Measurements from ENCODE around the gene FOXO6.

Gene FOXO6

DNA sequence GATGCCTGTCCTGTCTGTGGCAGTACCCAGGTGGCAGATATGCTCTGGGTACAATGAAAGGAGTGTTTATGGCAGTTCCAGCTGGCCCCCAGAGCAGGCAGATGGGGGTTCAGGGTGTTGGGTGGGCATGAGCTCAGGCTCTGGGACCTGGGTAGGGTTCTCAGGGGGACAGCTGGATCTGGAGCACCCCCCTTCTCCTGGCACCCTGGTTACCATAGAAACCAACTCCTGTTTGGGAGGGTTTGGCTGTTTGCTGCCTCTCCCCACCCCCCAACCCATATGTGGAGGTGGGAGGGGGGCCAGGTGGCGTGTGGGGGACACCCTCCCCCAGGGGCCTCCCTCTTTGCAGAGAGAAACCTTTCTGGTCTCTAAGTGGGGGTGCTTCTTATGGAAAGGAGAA lies 7.1 kb downstream of the FOXO6 start:
- no peak for DNase-seq

GRCh38 chr1:41368801-41369200 lies 7.6 kb downstream of the FOXO6 start:
- DNase-seq: no peak

DNA sequence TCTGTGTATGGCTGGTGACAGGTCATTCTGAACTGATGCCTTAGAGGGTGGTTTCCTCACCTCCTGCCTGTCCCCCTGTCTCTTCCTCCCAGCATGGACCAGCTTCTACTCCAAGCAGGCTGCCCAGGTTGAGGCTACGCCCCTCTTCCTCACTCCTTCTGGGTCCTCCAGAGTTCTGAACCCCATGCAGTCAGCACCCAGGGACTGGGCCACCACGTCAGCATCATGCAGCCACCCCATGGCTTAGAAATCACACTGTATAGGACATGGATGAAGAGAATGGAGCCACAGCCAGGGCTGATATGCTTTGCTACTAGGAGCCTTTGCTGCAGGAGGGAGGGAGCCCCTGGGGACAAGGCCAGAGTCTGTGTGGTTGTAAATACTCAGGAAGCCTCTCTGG lies 8.3 kb downstream of the FOXO6 start:
- no peak for DNase-seq

GRCh38 chr1:41370225-41370624 lies 9.0 kb downstream of the FOXO6 start:
- DNase-seq: no peak

GRCh38 chr1:41370756-41371420 lies 9.7 kb downstream of the FOXO6 start:
- no peak for DNase-seq

GRCh38 chr1:41371630-41372599 lies 10.7 kb downstream of the FOXO6 start:
- no peak for DNase-seq

DNA sequence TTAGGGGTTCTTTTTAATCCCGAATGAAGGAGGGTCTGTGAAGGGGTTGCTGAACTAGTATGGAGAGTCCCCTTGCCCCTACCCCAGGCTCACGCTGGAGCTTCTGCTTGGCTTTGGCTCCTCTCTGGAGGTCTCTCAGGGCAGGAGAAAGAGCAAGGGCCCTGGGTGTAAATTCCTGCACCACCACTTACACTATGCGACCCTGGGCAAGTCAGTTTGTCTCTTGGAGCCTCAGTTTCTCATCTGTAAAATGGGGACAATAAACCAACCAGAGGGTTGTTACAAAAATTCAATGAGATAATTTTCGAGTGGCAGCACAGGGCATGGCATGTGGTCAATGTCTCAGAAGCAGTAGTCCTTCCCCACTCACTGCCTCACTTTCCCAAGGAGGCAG lies 11.4 kb downstream of the FOXO6 start:
- no peak for DNase-seq

DNA sequence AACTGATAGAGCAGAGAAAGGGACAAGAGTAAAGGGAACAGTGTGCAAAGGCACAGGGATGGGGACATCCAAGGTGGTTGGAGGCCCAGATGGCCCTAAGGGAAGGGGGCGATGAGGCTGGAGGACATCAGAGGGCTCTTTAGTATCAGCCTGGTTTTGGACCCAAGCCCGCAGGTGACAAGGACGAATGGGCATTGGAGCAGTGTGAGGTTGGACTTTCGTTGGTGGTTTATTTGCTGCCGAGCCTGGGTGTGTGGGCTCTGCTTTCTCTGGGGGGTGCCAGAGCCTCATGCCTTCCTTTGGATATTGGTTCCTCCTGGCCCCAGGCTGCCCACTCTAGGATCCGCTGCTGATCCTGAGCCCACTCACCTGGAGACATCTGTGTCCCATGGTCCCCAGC lies 12.1 kb downstream of the FOXO6 start:
- DNase-seq: no peak

DNA sequence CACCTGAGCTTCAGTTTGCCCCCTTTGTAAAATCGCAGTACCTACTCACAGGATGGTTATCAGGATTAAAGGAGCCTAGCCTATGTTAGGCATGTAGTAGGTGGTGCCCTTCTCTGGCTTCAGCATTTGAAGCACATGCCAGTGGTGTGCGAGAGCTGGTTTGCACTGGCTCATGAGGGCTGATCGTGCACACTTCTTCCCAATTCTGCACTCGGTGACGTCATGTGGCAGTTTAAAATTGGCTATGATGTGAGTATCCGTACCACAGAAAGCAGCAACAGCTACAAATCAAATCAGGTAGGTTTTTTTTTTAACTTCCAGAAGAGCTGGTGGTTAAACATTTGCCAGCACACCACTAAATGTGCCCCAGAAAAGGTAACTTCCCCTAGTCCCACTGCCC lies 13.5 kb downstream of the FOXO6 start:
- DNase-seq: no peak

GRCh38 chr1:41377397-41377796 lies 16.2 kb downstream of the FOXO6 start:
- no peak for DNase-seq

DNA sequence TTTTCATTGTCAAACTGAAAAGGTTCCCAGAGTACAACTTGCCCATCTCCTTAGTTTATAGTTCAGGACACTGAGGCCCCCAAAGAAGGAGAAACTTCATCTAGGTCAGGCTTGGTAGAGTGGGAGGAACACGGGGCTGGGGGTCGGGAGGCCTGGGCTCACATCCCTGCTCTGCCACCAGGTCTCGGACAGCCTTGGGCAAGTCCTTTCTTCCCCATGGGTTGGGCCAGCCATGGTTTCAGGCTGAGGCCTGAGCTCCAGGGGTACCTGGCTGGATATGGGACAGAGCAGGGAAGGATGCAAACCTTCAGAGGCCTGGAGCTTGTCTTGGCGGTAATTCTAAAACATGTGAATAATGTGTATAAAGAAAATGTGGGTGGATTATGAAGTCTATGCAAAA lies 17.0 kb downstream of the FOXO6 start:
- no peak for DNase-seq

- DNase-seq: no peak
These were observed 17.9 kb downstream of the FOXO6 start for GRCh38 chr1:41378999-41379737.

- no peak for DNase-seq
These were observed 18.5 kb downstream of the FOXO6 start for GRCh38 chr1:41379738-41380130.

GRCh38 chr1:41380195-41380594 lies 19.0 kb downstream of the FOXO6 start:
- DNase-seq: no peak

GRCh38 chr1:41380979-41381691 lies 19.9 kb downstream of the FOXO6 start:
- DNase-seq: no peak

DNA sequence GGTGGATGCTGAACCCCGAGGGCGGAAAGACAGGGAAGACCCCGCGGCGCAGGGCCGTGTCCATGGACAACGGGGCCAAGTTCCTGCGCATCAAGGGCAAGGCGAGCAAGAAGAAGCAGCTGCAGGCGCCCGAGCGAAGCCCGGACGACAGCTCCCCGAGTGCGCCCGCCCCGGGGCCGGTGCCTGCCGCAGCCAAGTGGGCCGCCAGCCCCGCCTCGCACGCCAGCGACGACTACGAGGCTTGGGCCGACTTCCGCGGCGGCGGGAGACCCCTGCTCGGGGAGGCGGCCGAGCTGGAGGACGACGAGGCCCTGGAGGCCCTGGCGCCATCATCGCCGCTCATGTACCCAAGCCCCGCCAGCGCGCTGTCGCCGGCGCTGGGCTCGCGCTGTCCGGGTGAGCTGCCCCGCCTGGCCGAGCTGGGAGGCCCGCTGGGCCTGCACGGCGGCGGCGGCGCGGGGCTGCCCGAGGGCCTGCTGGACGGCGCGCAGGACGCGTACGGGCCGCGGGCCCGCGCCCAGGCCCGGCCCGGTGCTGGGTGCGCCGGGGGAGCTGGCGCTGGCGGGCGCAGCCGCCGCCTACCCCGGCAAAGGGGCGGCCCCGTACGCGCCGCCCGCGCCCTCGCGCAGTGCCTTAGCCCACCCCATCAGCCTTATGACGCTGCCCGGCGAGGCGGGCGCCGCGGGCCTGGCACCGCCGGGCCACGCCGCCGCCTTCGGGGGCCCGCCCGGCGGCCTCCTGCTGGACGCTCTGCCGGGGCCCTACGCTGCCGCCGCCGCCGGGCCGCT lies 20.7 kb downstream of the FOXO6 start:
- DNase-seq: no peak

GRCh38 chr1:41382480-41383090 lies 21.4 kb downstream of the FOXO6 start:
- no peak for DNase-seq

GRCh38 chr1:41383094-41383852 lies 22.0 kb downstream of the FOXO6 start:
- DNase-seq: no peak

DNA sequence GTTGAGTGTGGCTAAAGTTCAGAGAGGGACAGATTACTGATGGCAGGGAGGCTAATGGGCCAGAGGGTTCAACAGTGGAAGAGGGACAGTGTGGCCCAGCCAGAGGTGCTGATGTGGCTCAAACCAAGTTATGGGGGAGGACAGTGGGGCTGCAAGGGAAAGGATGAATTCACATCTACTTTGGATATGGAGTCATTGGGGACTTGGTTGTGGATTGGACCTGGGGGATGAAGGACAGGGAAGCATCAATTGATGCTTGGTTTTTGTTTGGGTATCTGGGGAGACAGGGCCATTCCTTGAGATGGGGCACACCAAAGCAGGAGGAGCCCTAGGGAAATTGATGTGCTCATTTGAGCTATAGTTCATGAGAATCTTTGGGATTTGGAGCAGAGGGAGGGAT lies 23.3 kb downstream of the FOXO6 start:
- DNase-seq: no peak

DNA sequence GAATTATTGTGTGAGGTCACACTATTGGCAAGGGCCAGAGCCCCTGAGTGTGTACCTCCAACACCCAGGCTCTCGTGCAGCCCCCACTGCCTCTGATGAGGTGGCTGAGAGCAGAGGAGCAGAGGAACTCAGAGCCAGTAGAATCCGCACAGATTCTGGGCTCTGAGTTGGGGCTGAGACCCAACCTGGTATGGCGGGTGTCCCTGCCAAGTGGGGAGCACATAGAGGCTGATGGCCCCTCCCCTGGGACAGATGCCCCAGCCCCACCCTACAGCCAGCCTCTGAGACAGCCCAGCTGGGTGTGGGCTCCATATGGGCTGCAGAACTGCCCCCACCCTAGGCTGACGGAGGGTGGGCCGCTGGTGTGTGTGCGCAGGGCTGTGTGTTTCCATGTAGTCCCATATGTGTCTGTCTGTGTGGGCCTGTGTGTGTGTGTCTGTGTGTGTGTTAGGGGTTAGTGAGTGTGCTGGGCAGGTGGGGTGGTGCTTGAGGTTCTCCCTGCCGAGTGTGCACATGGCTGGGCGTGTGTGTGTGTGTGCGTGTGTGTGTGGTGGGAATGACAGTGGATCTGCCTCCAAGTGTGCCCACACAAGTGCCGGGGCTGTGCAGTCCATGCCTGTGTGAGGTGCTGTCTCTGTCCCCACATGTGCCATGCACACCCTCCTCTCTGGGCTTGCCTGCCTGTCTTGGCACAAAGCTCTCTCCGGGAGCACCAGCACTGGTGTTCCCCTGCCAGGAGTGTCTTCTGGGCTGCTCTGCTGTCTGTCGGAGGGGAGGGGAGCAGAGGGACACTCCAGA lies 24.4 kb downstream of the FOXO6 start:
- DNase-seq: no peak
